Neutrophil (primary cell): ENCODE data around the gene SERTAD3.

ENCODE experiments used
- H3K27ac ChIP-seq: fragments of 200-600 bp; sonication (generic); 2 replicates; pipeline ENCODE4 v1.5.1; 2016; ENCODE audit warnings: mild to moderate bottlenecking, moderate library complexity
- H3K27me3 ChIP-seq: fragments of 200-600 bp; sonication (generic); 2 replicates; pipeline ENCODE4 v1.6.0; 2016; ENCODE audit warnings: mild to moderate bottlenecking
- H3K36me3 ChIP-seq: fragments of 200-600 bp; sonication (generic); 2 replicates; pipeline ENCODE4 v1.5.1; 2017
- H3K4me1 ChIP-seq, 2 experiments: fragments of 200-600 bp in 1 of 2; sonication (generic) in 1 of 2; 1 replicate in 1 of 2; 2 replicates in 1 of 2; pipeline versions ENCODE4 v1.5.1 to v1.6.1; 2013 to 2016; ENCODE audit warnings: low read depth in 1 of 2, low read length in 1 of 2, mild to moderate bottlenecking in 1 of 2, moderate library complexity in 1 of 2; ENCODE audit not compliant: control insufficient read depth in 1 of 2, insufficient read depth in 1 of 2
- H3K4me3 ChIP-seq, 2 experiments: fragments of 200-600 bp in 1 of 2; sonication (generic) in 1 of 2; 1 replicate in 1 of 2; 2 replicates in 1 of 2; pipeline ENCODE4 v1.5.1; 2013 to 2016; ENCODE audit warnings: low read depth in 1 of 2, low read length in 1 of 2, mild to moderate bottlenecking in 1 of 2, moderate library complexity in 1 of 2
- H3K9me3 ChIP-seq: fragments of 200-600 bp; sonication (generic); 2 replicates; pipeline ENCODE4 v1.5.1; 2016
- TF ChIP-seq, protein P1 (sequence below): fragments of 200-600 bp; sonication (generic); IDR thresholded peaks from 2 replicates; pipeline ENCODE4 v1.5.1; 2016; ENCODE audit warnings: antibody characterized with exemption

SERTAD3 gene

DNA sequence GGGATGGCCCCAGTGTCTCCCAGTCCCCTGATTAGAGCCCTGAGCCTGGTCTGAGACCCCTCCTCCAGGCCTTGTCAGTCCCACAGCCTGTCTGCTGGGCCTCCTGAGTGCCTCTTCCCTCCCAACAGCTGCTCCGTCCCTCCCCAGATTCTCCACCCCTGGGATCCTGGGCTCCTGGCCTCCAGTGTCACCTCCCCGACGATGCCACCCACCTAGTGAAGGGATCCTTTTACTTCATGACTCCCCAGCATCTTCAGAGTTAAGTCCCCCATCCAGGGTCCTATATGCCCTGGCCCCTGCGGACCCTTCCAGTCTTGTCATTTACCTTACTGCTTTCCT, 26.5 kb downstream of the SERTAD3 start:
- Histone ChIP-seq H3K4me3 (peak overlapping the region in 1 of 2 experiments; percentile 24), H3K4me1 (peaks cover 45 to 49% of the 10 kb centered on the region in 2 experiments), H3K27ac (peak overlapping the region; percentile 67), H3K27me3 (peaks cover 8% of the 10 kb centered on the region), H3K36me3 (peaks cover 4% of the 10 kb centered on the region), H3K9me3 (no peaks in the 10 kb centered on the region)
- TF ChIP-seq, protein P1, sequence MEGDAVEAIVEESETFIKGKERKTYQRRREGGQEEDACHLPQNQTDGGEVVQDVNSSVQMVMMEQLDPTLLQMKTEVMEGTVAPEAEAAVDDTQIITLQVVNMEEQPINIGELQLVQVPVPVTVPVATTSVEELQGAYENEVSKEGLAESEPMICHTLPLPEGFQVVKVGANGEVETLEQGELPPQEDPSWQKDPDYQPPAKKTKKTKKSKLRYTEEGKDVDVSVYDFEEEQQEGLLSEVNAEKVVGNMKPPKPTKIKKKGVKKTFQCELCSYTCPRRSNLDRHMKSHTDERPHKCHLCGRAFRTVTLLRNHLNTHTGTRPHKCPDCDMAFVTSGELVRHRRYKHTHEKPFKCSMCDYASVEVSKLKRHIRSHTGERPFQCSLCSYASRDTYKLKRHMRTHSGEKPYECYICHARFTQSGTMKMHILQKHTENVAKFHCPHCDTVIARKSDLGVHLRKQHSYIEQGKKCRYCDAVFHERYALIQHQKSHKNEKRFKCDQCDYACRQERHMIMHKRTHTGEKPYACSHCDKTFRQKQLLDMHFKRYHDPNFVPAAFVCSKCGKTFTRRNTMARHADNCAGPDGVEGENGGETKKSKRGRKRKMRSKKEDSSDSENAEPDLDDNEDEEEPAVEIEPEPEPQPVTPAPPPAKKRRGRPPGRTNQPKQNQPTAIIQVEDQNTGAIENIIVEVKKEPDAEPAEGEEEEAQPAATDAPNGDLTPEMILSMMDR = no peak

DNA sequence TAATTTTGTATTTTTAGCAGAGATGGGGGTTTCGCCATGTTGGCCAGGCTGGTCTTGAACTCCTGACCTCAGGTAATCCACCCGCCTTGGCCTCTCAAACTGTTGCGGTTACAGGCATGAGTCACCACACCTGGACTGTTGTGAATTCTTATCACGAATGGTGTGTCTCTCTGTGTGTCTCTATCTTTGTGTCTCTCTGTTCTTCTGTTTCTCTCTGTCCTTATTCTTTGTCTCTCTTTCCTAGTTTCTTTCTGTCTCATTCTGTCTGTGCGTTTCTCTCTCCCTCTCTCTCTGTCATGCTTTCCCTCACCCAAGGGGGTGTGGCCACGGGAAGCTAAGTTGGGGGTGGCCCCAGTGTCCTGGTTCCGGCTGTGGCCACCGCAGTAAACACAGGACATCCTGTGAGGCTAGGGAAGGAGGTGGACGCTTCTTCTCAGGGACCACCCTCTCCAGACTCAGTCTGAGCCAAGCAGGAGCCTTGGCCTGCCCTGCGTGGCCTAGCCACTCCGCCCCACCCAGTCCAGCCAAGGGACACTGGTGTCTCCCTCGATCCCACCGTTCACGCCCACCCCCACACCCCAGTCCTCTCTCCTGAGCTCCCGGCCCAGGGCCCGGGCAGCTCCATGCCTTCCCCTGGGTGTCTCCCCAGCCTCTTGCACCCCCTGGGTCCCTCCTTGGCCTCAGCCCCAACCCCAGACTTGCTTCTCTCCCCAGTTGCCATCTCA, 27.1 kb downstream of the SERTAD3 start:
- Histone ChIP-seq H3K36me3 (no peaks in the 10 kb centered on the region), H3K9me3 (no peaks in the 10 kb centered on the region), H3K27me3 (peaks cover 8% of the 10 kb centered on the region), H3K4me3 (peak overlapping the region in 1 of 2 experiments; percentile 24), H3K4me1 (peaks cover 45 to 49% of the 10 kb centered on the region in 2 experiments), H3K27ac (peak overlapping the region; percentile 67)
- TF ChIP-seq, protein P1 = no peak

DNA sequence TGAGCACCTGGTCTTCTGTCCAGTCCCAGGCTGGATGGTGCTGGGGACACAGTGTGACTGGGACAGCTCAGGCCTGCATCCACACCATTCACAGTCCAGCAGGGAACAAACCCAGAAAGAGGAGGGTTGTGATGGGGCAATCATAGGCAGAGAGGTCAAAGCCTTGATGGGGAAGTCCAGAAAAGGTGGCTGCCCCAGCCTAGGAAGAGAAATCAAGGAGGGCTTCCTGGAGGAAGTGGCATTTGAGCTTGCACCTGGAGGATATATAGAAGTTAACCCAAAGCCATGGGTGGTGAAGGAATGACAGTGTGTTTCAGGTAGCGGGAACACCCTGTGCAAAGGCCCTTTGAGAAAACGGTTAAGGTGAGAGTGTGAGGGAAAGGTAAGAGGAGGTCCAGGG, 28.4 kb downstream of the SERTAD3 start:
- H3K27me3 ChIP-seq = peaks cover 8% of the 10 kb centered on the region
- H3K27ac ChIP-seq = peak overlapping the region; percentile 67
- H3K9me3 ChIP-seq = no peaks in the 10 kb centered on the region
- no peaks in the 10 kb centered on the region for H3K36me3 ChIP-seq
- TF ChIP-seq, protein P1 = no peak
- H3K4me3 ChIP-seq = no peak overlapping the region
- H3K4me1 ChIP-seq = peaks cover 36 to 37% of the 10 kb centered on the region in 2 experiments

DNA sequence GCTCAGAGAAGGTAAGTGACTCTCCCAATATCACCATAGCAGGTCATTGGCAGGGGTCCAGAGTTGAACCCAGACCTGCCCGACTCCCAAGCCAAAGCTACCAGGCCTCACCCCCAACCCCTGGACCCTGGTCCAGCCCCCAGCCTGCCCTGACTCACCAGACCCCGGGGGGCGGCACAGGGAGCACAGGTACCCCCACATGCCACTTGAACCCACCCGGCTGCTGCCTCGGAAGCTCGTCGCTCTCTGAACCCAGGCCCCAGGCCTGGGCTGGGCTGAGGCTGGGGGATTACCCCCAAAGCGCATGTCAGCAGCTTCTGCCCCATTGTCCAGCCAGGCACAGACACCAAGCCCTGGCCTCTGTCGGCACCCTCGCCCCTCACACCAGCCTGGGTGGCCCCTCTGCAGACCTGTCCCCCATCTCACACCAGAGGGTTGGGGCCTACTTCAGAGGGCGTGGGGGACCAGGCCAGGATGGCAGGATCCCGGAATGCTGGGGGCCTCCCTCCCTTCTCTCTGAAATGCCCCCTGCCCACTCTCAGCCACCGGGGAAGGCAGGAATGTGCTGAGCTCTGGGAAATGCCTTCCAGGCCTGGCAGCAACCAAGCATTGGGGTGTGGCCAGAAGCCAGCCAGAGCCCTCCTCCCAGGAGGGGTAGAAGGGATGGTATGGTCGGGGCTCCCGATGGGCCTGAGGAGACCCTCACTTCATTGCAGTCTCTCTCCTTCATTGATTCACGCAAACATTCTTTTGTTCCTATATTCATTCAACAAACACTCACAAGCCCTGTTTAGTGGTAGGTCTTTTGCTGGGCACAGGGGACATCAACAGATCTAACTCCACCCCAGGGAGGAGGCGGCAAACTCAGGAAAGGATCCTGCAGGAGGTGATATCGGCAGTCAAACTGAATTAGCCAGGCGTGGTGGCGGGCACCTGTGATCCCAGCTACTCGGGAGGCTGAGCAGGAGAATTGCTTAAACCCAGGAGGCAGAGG, 29.3 kb downstream of the SERTAD3 start:
- no peak overlapping the region for H3K27ac ChIP-seq
- H3K27me3 ChIP-seq = peaks cover 8% of the 10 kb centered on the region
- peaks cover 30 to 32% of the 10 kb centered on the region in 2 experiments for H3K4me1 ChIP-seq
- H3K36me3 ChIP-seq = no peaks in the 10 kb centered on the region
- no peaks in the 10 kb centered on the region for H3K9me3 ChIP-seq
- TF ChIP-seq, protein P1 = no peak
- H3K4me3 ChIP-seq = no peak overlapping the region

DNA sequence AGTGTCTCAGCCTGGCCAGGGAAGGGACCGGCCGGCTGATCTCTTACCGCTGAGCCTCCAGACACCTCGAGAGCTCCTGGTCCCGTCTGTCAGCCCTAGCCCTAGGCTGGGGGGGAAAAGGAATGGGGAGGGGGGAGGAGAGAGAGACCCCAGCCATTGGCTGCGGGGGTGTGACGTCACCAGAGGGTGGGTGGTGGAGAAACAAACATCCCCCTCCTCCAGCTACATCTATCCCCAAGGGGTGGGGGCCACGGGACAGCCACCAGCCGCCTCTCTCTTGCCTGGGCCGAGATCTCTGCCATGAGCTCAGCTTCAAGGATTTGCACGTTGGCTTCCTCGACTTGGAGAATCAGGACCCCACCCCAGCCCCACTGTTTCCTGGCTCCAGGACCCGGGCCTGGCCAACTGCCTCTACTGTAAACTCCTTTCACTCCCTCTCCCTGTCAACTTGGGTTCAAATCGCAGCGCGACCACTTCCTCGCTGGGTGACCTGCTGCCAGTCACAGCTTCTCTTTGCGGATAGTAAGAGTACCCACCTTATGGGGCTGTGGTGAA, 30.8 kb downstream of the SERTAD3 start, which contains the start of gene PRX:
Gene PRX (minus strand): TSS at position 88 of the 555 bp plus-strand sequence. CDS start 5,446 bp downstream, outside the sequence.
- Histone ChIP-seq H3K27ac (no peak within 1 kb of the TSS), H3K36me3 (no peaks in the 10 kb centered on the region), H3K9me3 (no peaks in the 10 kb centered on the region), H3K27me3 (peaks cover 8% of the 10 kb centered on the region), H3K4me1 (peaks cover 32% of the 10 kb centered on the region in 2 experiments), H3K4me3 (no peak within 1 kb of the TSS)
- TF ChIP-seq, protein P1 = no peak
